K562 (cell line): ENCODE results near the gene GOLIM4. TPM values are rescaled to one million over a fixed set of nuclear protein-coding genes. Genes with fewer than 3 reads are reported as not detected.

ENCODE experiments used
- ATAC-seq: fragments of 200-7000 bp; cut with Tn5 transposase; 3 replicates; pipeline ENCODE4 v1.9.1; 2020; ENCODE audit warnings: moderate library complexity
- BruUV-seq: library from RNA; stranded (reverse); fragments of 400-500 nt; replicated peaks from 2 replicates; lab custom pipeline; 2021; lab: Mats Ljungman, UMichigan
- CTCF ChIA-PET: fragments of 300-600 bp; formaldehyde crosslinking; extraction: SDS; loops from one replicate; lab custom pipeline; 2021; ENCODE audit warnings: low intra/inter-chr PET ratio; lab: Yijun Ruan, JAX
- POLR2A ChIA-PET: fragments of 300-600, 350-650 bp; sonication (Branson Sonifier 250); formaldehyde crosslinking; extraction: SDS; loops from one replicate; lab custom pipeline; 2021; ENCODE audit warnings: antibody characterized with exemption, inconsistent platforms; lab: Yijun Ruan, JAX
- DNase-seq, 4 experiments: peaks; one replicate each; pipeline versions ENCODE4 v3.0.0 to v3.0.0-alpha.2; 2011 to 2018; ENCODE audit warnings: low spot score in 3 of 4, mixed read lengths in 3 of 4; ENCODE audit errors: extremely low read depth in 1 of 4
- FAIRE-seq: peaks from 2 replicates; lab custom pipeline; 2011; peaks lifted over from hg19 to GRCh38; lab: Jason Lieb, UNC
- H2AFZ ChIP-seq: 2 replicates; pipeline ENCODE4 v1.6.0; 2011; ENCODE audit warnings: low read depth, low read length, control low read depth, inconsistent platforms
- H3K27ac ChIP-seq: fragments of 200-600 bp; 3 replicates; pipeline ENCODE4 v1.8.0; 2011; ENCODE audit warnings: low read depth, mild to moderate bottlenecking, control low read depth, inconsistent platforms, low read length, moderate library complexity, mixed read lengths; ENCODE audit errors: extremely low read depth
- H3K27me3 ChIP-seq, 2 experiments: fragments of 300-600 bp in 1 of 2; 2 replicates in 1 of 2; 3 replicates in 1 of 2; pipeline versions ENCODE4 v1.6.0 to v1.8.0; 2011; ENCODE audit warnings: inconsistent platforms in 2 of 2, low read length in 2 of 2, mild to moderate bottlenecking in 1 of 2, mixed read lengths in 1 of 2, moderate library complexity in 1 of 2; ENCODE audit not compliant: control insufficient read depth in 2 of 2, insufficient read depth in 2 of 2
- H3K36me3 ChIP-seq: fragments of 300-600 bp; 3 replicates; pipeline ENCODE4 v1.8.0; 2011; ENCODE audit warnings: mild to moderate bottlenecking, low read length, inconsistent platforms; ENCODE audit not compliant: control insufficient read depth, insufficient read depth
- H3K4me1 ChIP-seq, 2 experiments: fragments of 200-600 bp in 1 of 2; replicated peaks in 1 of 2; 2 replicates in 1 of 2; 3 replicates in 1 of 2; pipeline versions ENCODE4 v1.5.1 to v1.8.0; 2011; ENCODE audit warnings: inconsistent platforms in 2 of 2, low read length in 2 of 2, mild to moderate bottlenecking in 1 of 2, mixed read lengths in 1 of 2, moderate library complexity in 1 of 2; ENCODE audit not compliant: control insufficient read depth in 2 of 2, insufficient read depth in 2 of 2
- H3K4me2 ChIP-seq: 2 replicates; pipeline ENCODE4 v1.6.1; 2011; ENCODE audit warnings: low read length, control low read depth, inconsistent platforms, mixed read lengths; ENCODE audit not compliant: insufficient read depth
- H3K4me3 ChIP-seq: fragments of 200-600 bp; sonication (generic), shearing (Covaris generic); 2 replicates; pipeline ENCODE4 v1.5.1; 2016; ENCODE audit warnings: control low read depth, inconsistent platforms
- H3K79me2 ChIP-seq: fragments of 200-600 bp; 3 replicates; pipeline ENCODE4 v1.8.0; 2011; ENCODE audit warnings: low read length, inconsistent platforms; ENCODE audit not compliant: control insufficient read depth, insufficient read depth
- H3K9ac ChIP-seq, 2 experiments: 2 replicates each; pipeline versions ENCODE4 v1.6.0 to v1.6.1; 2011; ENCODE audit warnings: low read depth in 2 of 2, low read length in 2 of 2, control low read depth in 1 of 2, inconsistent platforms in 1 of 2, mild to moderate bottlenecking in 1 of 2, mixed read lengths in 1 of 2; ENCODE audit not compliant: insufficient read depth in 1 of 2
- H3K9me1 ChIP-seq: one replicate; pipeline ENCODE4 v1.6.0; 2011; ENCODE audit warnings: inconsistent platforms, mild to moderate bottlenecking, low read length, moderate library complexity; ENCODE audit not compliant: control insufficient read depth, insufficient read depth
- H3K9me3 ChIP-seq: replicated peaks from 2 replicates; pipeline ENCODE4 v1.5.1; 2011; ENCODE audit warnings: low read depth, low read length, inconsistent platforms; ENCODE audit not compliant: control insufficient read depth, insufficient read depth
- H4K20me1 ChIP-seq: replicated peaks from 2 replicates; pipeline ENCODE4 v1.6.1; 2011; ENCODE audit warnings: low read length, inconsistent platforms, mixed read lengths; ENCODE audit not compliant: control insufficient read depth, insufficient read depth
- IFI16 ChIP-seq: fragments of 250-450 bp; sonication (Bioruptor Pico); IDR thresholded peaks from 2 replicates; pipeline ENCODE4 v2.1.2; 2022; ENCODE audit warnings: mild to moderate bottlenecking, inconsistent platforms
- SETDB1 ChIP-seq: IDR thresholded peaks from one replicate; pipeline ENCODE4 v1.6.1; 2012; ENCODE audit warnings: low read length, control low read depth, inconsistent platforms
- WGBS: fragments of 100-300 bp; shearing (Covaris generic); methylation state at CpG from one replicate; pipeline ENCODE4 v1.1.6; 2016; ENCODE audit warnings: low coverage, mixed read lengths; ENCODE audit not compliant: insufficient coverage; ENCODE audit errors: missing lambda C conversion rate; 5-methylcytosine and 5-hydroxymethylcytosine counted together
- in situ Hi-C: fragments of 300-500 bp; cut with MboI; formaldehyde crosslinking; loops from 4 replicates; pipeline ENCODE4 v1.15.0; 2018; ENCODE audit warnings: inconsistent platforms, mixed read lengths
- intact Hi-C: fragments of 100-400 bp; cut with micrococcal nuclease; formaldehyde crosslinking; loops from 2 replicates; pipeline ENCODE4 v1.14.2; 2022
- polyA plus RNA-seq, 8 experiments: library from polyadenylated mRNA; depleted of rRNA in 4 of 8; stranded (reverse) in 5 of 8; unstranded in 3 of 8; fragments of >200 nt; fragmentation: Nextera tagmentation in 2 of 8; fragmentation: Illumina TruSeq in 1 of 8; extraction: Ambion mirVana in 2 of 8; extraction: Trizol in 1 of 8; gene quantifications; 2 replicates each; pipeline versions ENCODE4 v1.2.1 to v1.2.3, GENCODE V29; 2011 to 2014; ENCODE audit warnings: inconsistent platforms in 1 of 8, missing spikeins in 1 of 8
- total RNA-seq, 7 experiments: library from RNA; depleted of rRNA in 6 of 7; stranded (reverse); fragments of >200 nt in 6 of 7; fragmentation: Illumina TruSeq in 2 of 7; extraction: Trizol in 2 of 7; gene quantifications; 2 replicates each; pipeline versions ENCODE4 v1.2.1 to v1.2.3, GENCODE V29; 2011 to 2021; ENCODE audit warnings: low replicate concordance in 1 of 7
- TF ChIP-seq, protein P1 (sequence below): fragments of 250-450 bp; sonication (Bioruptor Pico); IDR thresholded peaks from 2 replicates; pipeline ENCODE4 v1.5.0; 2020; ENCODE audit warnings: mild to moderate bottlenecking

Gene GOLIM4
- total and polyA plus RNA-seq, 9 of the 15 experiments (the other 6 are each of a cell fraction or from before 2014, with no cell fraction given) = 9.3 to 39.4 (median 31.0) TPM

DNA sequence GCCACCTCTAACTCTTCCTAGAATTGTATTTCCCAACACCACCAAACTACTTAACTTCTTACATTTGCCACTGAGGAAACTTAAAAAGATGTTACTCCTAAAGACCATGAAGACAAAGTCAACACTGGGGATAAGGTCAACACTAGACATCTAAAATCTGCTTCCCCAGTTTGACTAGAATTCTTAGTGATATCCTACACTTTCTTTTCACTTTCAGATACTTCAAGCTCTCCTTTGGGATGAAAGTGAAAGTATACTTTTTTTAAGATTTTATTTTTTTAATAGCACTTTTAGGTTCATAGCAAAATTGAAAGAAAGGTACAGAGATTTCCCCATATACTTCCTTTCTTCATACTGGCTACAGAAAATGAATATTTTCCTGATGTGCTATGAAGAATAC is 32.6 kb downstream of the GOLIM4 start (continued):
- no peak for TF ChIP-seq IFI16 (CRISPR knock-in tag)

DNA sequence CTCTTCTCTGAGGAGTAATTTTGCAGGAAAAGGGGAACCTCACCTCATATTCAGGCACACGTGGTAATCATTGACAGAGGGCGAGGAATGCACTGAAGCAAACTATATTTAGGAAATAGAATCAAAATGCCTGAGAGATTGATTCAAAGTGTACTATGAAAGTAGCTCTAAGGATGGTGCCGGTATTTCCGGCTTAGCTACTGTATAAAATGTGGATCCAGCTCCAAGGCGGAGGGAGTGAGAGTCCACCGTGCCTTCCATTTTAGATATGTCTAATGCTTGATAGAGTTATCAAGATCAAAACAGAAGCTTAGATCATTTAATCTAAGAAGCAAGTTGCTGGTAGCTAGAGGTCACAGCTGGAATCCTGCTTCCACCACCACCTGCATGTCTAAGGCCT is 33.0 kb downstream of the GOLIM4 start:
- BruUV-seq = no TSS peak
- WGBS = 68% methylated on average over 6 of the region's 6 CpGs
- H3K79me2 ChIP-seq = peaks cover 87% of the 10 kb centered on the region

More for the DNA sequence above, 33.0 kb downstream of the GOLIM4 start:
- Histone ChIP-seq H4K20me1 (no peaks in the 10 kb centered on the region), H3K9ac (no peak overlapping the region), H2AFZ (no peak overlapping the region), H3K4me1 (no peaks in the 10 kb centered on the region; a peak in 1 of 5 replicates), H3K36me3 (peaks cover 6% of the 10 kb centered on the region; the same call in 1 of the 3 replicates), H3K9me1 (no peaks in the 10 kb centered on the region), H3K4me2 (no peak overlapping the region), H3K4me3 (no peak overlapping the region), H3K9me3 (peaks cover 7% of the 10 kb centered on the region; the same call in 1 of the 2 replicates), H3K27ac (no peak overlapping the region), H3K27me3 (no peaks in the 10 kb centered on the region)
- intact Hi-C loops (no loop called here), in situ Hi-C loops (no loop called here)
- POLR2A ChIA-PET = interaction anchor here (0.6 to 1.1 kb wide), 2 partner anchors 33 to 968 kb away, joined by 3 to 4 read pairs; partner anchors contain the start of gene GOLIM4
- ATAC-seq = no peak
- DNase-seq = no peak
- TF ChIP-seq SETDB1 = no peak
- TF ChIP-seq, protein P1, sequence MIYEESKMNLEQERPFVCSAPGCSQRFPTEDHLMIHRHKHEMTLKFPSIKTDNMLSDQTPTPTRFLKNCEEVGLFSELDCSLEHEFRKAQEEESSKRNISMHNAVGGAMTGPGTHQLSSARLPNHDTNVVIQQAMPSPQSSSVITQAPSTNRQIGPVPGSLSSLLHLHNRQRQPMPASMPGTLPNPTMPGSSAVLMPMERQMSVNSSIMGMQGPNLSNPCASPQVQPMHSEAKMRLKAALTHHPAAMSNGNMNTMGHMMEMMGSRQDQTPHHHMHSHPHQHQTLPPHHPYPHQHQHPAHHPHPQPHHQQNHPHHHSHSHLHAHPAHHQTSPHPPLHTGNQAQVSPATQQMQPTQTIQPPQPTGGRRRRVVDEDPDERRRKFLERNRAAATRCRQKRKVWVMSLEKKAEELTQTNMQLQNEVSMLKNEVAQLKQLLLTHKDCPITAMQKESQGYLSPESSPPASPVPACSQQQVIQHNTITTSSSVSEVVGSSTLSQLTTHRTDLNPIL (CRISPR knock-in tag) = no peak
- FAIRE-seq = no peak
- CTCF ChIA-PET = no interaction called here
